ENCODE measurements around the gene NECTIN4.

DNA sequence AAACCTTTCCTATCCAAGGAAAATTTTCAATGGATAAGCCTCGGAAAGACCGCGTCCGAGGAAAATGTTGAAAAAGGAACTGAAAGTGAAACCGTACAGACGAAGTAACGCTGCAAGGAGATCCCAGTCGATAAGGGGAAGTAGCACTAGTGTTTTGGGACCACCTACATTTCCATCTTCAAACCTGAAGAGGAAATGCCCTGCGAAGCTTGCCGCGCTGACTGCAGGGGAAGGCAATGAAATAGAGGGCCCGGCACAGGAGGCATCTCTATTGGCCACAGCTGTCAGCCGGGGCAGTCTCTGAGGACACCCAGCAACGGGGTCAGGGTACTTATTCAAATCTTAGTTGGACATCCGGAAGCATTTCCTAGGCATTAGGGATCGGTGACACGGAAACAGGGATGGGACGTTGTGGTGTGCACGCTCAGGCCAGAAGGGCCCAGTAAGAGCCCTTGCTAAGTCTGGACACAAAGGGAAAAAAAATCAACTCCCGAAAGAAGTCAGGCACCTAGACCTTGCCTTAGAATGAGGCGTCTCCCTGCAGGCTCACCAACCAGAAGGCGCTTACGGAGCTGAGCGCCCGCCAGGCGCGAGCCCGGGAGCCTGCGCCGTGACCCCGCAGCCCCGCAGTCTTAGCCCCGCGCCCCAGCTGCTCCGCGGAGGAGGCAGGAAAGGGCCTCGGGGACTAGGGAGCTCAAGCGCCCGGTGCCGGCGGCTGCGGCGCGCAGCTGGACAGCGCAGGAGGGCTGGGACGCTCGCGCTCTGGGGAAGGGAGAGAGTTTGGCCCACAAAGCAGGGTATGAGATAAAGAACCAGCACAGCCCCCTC, 44.2 kb downstream of the NECTIN4 start:
- TF ChIP-seq, protein P1, sequence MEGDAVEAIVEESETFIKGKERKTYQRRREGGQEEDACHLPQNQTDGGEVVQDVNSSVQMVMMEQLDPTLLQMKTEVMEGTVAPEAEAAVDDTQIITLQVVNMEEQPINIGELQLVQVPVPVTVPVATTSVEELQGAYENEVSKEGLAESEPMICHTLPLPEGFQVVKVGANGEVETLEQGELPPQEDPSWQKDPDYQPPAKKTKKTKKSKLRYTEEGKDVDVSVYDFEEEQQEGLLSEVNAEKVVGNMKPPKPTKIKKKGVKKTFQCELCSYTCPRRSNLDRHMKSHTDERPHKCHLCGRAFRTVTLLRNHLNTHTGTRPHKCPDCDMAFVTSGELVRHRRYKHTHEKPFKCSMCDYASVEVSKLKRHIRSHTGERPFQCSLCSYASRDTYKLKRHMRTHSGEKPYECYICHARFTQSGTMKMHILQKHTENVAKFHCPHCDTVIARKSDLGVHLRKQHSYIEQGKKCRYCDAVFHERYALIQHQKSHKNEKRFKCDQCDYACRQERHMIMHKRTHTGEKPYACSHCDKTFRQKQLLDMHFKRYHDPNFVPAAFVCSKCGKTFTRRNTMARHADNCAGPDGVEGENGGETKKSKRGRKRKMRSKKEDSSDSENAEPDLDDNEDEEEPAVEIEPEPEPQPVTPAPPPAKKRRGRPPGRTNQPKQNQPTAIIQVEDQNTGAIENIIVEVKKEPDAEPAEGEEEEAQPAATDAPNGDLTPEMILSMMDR (IDR thresholded peaks at IDR 0.05), result no peak
- TF ChIP-seq POLR2A (IDR thresholded peaks at IDR 0.05), result peak in 1 of 2 donors; percentile 49
